Measurements from ENCODE around the gene EHMT2.
A peak's percentile ranks its signal among the peaks of the same experiment; 100 is the strongest.

DNA sequence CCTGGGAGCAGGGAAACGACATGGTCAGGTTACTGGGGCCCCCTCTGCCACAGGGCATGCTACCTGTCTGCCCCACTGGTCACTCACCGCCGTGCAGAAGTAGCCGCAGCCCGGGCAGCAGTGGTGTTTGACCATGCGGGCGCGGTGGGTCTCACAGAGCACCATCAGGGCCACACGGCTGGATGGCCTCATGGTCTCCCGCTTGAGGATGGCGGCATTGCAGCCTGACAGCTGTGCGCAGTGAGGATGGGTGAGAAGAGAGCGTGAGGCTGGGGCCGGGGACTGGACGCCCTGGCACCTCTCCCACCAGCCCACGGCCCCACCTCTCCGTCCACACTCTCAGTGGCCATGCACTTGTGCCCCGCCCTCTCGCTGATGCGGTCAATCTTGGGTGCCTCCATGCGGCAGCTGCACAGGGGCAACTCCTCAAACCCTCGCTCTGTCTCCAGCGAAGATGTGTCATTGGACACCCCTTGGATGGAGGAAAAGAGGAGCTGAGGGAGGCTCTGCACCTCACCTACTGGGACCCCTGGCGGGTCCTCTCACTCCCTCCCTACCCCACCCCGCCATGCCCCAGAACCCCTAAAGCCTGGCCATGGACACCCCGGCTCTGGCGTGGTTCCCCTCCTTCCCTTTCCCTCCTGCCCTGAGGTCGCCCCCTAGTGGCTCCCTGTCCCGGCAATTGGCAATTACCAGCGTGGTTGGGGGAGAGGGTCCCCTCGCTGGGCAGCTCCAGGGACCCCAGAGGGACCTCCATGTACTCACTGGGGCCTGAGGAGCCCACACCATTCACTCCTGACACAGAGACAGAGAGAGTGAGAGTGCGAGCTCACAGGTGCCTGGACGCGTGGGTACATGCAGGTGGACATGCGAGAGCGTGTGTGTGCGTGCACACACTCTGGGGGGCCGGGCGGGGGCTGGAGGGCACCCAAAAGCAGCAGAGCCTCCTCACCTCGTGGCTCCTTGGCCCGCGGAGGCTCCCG, 8.9 kb downstream of the EHMT2 start:
- TF ChIP-seq SIN3A (IDR thresholded peaks at IDR 0.05; ENCODE audit: borderline replicate concordance, low read depth, low read length) (no peak), ZNF678 (CRISPR knock-in tag; IDR thresholded peaks at IDR 0.05) (no peak), MAZ (IDR thresholded peaks at IDR 0.05; ENCODE audit: borderline replicate concordance, low read depth, low read length) (no peak), MAZ (CRISPR knock-in tag; IDR thresholded peaks at IDR 0.05; ENCODE audit: low read depth) (no peak), YY1 (IDR thresholded peaks at IDR 0.05; ENCODE audit: insufficient read depth, insufficient replicate concordance, low read depth, low read length) (no peak), MIER3 (CRISPR knock-in tag; IDR thresholded peaks at IDR 0.05; ENCODE audit: borderline replicate concordance) (no peak)
- TF ChIP-seq, protein P1, sequence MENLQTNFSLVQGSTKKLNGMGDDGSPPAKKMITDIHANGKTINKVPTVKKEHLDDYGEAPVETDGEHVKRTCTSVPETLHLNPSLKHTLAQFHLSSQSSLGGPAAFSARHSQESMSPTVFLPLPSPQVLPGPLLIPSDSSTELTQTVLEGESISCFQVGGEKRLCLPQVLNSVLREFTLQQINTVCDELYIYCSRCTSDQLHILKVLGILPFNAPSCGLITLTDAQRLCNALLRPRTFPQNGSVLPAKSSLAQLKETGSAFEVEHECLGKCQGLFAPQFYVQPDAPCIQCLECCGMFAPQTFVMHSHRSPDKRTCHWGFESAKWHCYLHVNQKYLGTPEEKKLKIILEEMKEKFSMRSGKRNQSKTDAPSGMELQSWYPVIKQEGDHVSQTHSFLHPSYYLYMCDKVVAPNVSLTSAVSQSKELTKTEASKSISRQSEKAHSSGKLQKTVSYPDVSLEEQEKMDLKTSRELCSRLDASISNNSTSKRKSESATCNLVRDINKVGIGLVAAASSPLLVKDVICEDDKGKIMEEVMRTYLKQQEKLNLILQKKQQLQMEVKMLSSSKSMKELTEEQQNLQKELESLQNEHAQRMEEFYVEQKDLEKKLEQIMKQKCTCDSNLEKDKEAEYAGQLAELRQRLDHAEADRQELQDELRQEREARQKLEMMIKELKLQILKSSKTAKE (CRISPR knock-in tag; IDR thresholded peaks at IDR 0.05; ENCODE audit: borderline replicate concordance): peak; percentile 62; the same call in 1 of the 2 replicates
- TF ChIP-seq, protein P2, sequence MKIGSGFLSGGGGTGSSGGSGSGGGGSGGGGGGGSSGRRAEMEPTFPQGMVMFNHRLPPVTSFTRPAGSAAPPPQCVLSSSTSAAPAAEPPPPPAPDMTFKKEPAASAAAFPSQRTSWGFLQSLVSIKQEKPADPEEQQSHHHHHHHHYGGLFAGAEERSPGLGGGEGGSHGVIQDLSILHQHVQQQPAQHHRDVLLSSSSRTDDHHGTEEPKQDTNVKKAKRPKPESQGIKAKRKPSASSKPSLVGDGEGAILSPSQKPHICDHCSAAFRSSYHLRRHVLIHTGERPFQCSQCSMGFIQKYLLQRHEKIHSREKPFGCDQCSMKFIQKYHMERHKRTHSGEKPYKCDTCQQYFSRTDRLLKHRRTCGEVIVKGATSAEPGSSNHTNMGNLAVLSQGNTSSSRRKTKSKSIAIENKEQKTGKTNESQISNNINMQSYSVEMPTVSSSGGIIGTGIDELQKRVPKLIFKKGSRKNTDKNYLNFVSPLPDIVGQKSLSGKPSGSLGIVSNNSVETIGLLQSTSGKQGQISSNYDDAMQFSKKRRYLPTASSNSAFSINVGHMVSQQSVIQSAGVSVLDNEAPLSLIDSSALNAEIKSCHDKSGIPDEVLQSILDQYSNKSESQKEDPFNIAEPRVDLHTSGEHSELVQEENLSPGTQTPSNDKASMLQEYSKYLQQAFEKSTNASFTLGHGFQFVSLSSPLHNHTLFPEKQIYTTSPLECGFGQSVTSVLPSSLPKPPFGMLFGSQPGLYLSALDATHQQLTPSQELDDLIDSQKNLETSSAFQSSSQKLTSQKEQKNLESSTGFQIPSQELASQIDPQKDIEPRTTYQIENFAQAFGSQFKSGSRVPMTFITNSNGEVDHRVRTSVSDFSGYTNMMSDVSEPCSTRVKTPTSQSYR (CRISPR knock-in tag; IDR thresholded peaks at IDR 0.05; ENCODE audit: borderline replicate concordance): no peak
- TF ChIP-seq, protein P3, sequence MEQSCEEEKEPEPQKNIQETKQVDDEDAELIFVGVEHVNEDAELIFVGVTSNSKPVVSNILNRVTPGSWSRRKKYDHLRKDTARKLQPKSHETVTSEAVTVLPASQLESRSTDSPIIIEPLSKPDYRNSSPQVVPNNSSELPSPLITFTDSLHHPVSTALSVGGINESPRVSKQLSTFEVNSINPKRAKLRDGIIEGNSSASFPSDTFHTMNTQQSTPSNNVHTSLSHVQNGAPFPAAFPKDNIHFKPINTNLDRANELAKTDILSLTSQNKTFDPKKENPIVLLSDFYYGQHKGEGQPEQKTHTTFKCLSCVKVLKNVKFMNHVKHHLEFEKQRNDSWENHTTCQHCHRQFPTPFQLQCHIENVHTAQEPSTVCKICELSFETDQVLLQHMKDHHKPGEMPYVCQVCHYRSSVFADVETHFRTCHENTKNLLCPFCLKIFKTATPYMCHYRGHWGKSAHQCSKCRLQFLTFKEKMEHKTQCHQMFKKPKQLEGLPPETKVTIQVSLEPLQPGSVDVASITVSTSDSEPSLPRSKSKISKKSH (CRISPR knock-in tag; IDR thresholded peaks at IDR 0.05; ENCODE audit: borderline replicate concordance): no peak

Data from HepG2 (cell line).